PC-3 (cell line): Measurements from ENCODE around the gene CAPZB. TPM values are rescaled to one million over a fixed set of nuclear protein-coding genes. Genes with fewer than 3 reads are reported as not detected.

Experiments used
- ATAC-seq: fragments of 200-7000 bp; cut with Tn5 transposase; 2 replicates; pipeline ENCODE4 v1.9.1; 2020; ENCODE audit warnings: mild to moderate bottlenecking, moderate library complexity
- BruUV-seq: library from RNA; stranded (reverse); fragments of 400-500 nt; replicated peaks from 2 replicates; lab custom pipeline; 2021; lab: Mats Ljungman, UMichigan
- CTCF ChIA-PET: fragments of 300-600 bp; sonication (Branson Sonifier 250); formaldehyde crosslinking; loops from one replicate; lab custom pipeline; 2022; ENCODE audit warnings: antibody characterized with exemption; lab: Charles Lee
- POLR2A ChIA-PET: fragments of 300-600 bp; sonication (Branson Sonifier 250); formaldehyde crosslinking; loops from one replicate; lab custom pipeline; 2022; ENCODE audit warnings: antibody characterized with exemption; ENCODE audit not compliant: unreplicated experiment; lab: Charles Lee
- DNase-seq: peaks from one replicate; pipeline ENCODE4 v3.0.0-alpha.2; 2015
- H2AFZ ChIP-seq: fragments of 300-600 bp; sonication (generic); 2 replicates; pipeline ENCODE4 v1.6.0; 2016; ENCODE audit warnings: antibody characterized with exemption, low read length
- H3F3A ChIP-seq: fragments of 300-600 bp; sonication (generic); one replicate; pipeline ENCODE4 v1.6.0; 2017; ENCODE audit warnings: antibody characterized with exemption, low read length, control low read depth, mild to moderate bottlenecking; ENCODE audit not compliant: unreplicated experiment
- H3K27ac ChIP-seq: fragments of 300-600 bp; sonication (generic); 2 replicates; pipeline ENCODE4 v1.5.1; 2016; ENCODE audit warnings: mild to moderate bottlenecking, low read length
- H3K27me3 ChIP-seq: fragments of 300-600 bp; sonication (generic); 2 replicates; pipeline ENCODE4 v1.6.1; 2016; ENCODE audit warnings: low read length, mixed read lengths
- H3K36me3 ChIP-seq: fragments of 300-600 bp; sonication (generic); 2 replicates; pipeline ENCODE4 v1.6.1; 2016; ENCODE audit warnings: low read depth, mixed run types, low read length, mixed read lengths
- H3K4me1 ChIP-seq: fragments of 300-600 bp; sonication (generic); 2 replicates; pipeline ENCODE4 v1.5.1; 2016; ENCODE audit warnings: low read length; ENCODE audit not compliant: insufficient read depth
- H3K4me2 ChIP-seq: fragments of 300-600 bp; sonication (generic); 2 replicates; pipeline ENCODE4 v1.6.0; 2016; ENCODE audit warnings: low read length
- H3K4me3 ChIP-seq: fragments of 300-600 bp; sonication (generic); 2 replicates; pipeline ENCODE4 v1.5.1; 2016; ENCODE audit warnings: mild to moderate bottlenecking, low read length, mixed read lengths
- H3K79me2 ChIP-seq: fragments of 300-600 bp; sonication (generic); 2 replicates; pipeline ENCODE4 v1.6.1; 2017; ENCODE audit warnings: low read length, mixed read lengths
- H3K9ac ChIP-seq: fragments of 300-600 bp; sonication (generic); 2 replicates; pipeline ENCODE4 v1.6.0; 2016; ENCODE audit warnings: mild to moderate bottlenecking, low read length
- H3K9me2 ChIP-seq: fragments of 300-600 bp; sonication (generic); replicated peaks from 2 replicates; pipeline ENCODE4 v1.6.1; 2016; ENCODE audit warnings: mixed run types, low read length, mixed read lengths
- H3K9me3 ChIP-seq: fragments of 300-600 bp; sonication (generic); 2 replicates; pipeline ENCODE4 v1.6.1; 2016; ENCODE audit warnings: low read length, mixed read lengths
- H4K20me1 ChIP-seq: fragments of 300-600 bp; sonication (generic); 2 replicates; pipeline ENCODE4 v1.6.1; 2016; ENCODE audit warnings: low read length, mixed read lengths
- EZH2 ChIP-seq: fragments of 300-600 bp; sonication (generic); IDR thresholded peaks from one replicate; pipeline ENCODE4 v1.6.1; 2017; ENCODE audit warnings: antibody characterized with exemption, mild to moderate bottlenecking, low read length; ENCODE audit not compliant: unreplicated experiment
- EZH2phosphoT487 ChIP-seq: fragments of 300-600 bp; sonication (generic); IDR thresholded peaks from 2 replicates; pipeline ENCODE4 v1.6.1; 2018; ENCODE audit warnings: mild to moderate bottlenecking, antibody characterized with exemption, low read length, borderline replicate concordance
- intact Hi-C: fragments of 100-400 bp; cut with micrococcal nuclease; formaldehyde crosslinking; loops from 2 replicates; pipeline ENCODE4 v1.9.0; 2023
- total RNA-seq: library from RNA; depleted of rRNA; stranded (reverse); fragments of >200 nt; gene quantifications from 2 replicates; pipeline ENCODE4 v1.2.3, GENCODE V29; 2014
- TF ChIP-seq, protein P1 (sequence below): fragments of 300-600 bp; sonication (generic); conservative IDR thresholded peaks from 2 replicates; pipeline ENCODE4 v1.5.1; 2017; ENCODE audit warnings: antibody characterized with exemption, low read depth, mild to moderate bottlenecking, low read length

Gene CAPZB
- total RNA-seq, 1 experiment from 2014 or later: 86.7 TPM

DNA sequence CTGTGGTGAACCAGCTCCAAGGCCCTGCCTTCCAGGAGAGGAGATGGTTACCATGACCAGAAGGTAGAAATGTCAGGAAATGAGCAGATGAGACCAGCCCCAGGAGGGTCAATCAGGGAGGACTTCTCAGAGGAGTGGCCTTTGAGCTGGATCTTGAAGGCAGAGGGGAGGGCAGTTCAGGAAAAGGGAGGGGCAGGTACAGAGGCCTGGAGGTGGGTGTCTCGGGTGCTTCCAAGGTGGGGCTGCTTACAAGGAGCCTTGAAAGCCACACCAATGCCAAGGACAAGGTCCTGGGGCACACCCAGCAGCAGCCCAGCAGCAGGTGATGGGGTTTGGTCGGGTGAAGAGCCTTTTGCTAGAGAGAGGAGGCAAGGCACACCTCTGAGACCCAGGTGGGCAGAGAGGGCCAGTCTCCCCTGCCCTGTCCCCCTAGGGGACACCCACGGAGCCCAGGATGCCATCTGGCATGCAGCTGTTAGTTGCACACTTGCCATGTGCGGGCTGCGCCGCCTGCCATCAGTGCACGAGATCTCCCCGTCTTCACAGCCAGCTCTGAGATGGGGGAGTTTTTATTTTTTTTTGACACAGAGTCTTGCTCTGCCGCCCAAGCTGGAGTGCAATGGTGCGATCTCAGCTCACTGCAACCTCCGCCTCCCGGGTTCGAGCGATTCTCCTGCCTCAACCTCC is 154.7 kb downstream of the CAPZB start:
- Histone ChIP-seq H4K20me1 (no peaks in the 10 kb centered on the region), H3K27ac (no peak overlapping the region), H3K9me2 (no peaks in the 10 kb centered on the region), H2AFZ (no peak overlapping the region), H3K4me2 (no peak overlapping the region), H3K36me3 (no peaks in the 10 kb centered on the region), H3K4me1 (peaks cover 3% of the 10 kb centered on the region; the same call in 1 of the 2 replicates), H3F3A (no peaks in the 10 kb centered on the region), H3K9ac (no peak overlapping the region), H3K4me3 (no peak overlapping the region), H3K9me3 (no peaks in the 10 kb centered on the region), H3K27me3 (no peaks in the 10 kb centered on the region), H3K79me2 (no peaks in the 10 kb centered on the region)
- POLR2A ChIA-PET: interaction anchor here (0.6 kb wide), 1 partner anchor 174 kb away, joined by 5 read pairs; no protein-coding TSS in a partner anchor
- CTCF ChIA-PET: no interaction called here
- TF ChIP-seq, protein P1, sequence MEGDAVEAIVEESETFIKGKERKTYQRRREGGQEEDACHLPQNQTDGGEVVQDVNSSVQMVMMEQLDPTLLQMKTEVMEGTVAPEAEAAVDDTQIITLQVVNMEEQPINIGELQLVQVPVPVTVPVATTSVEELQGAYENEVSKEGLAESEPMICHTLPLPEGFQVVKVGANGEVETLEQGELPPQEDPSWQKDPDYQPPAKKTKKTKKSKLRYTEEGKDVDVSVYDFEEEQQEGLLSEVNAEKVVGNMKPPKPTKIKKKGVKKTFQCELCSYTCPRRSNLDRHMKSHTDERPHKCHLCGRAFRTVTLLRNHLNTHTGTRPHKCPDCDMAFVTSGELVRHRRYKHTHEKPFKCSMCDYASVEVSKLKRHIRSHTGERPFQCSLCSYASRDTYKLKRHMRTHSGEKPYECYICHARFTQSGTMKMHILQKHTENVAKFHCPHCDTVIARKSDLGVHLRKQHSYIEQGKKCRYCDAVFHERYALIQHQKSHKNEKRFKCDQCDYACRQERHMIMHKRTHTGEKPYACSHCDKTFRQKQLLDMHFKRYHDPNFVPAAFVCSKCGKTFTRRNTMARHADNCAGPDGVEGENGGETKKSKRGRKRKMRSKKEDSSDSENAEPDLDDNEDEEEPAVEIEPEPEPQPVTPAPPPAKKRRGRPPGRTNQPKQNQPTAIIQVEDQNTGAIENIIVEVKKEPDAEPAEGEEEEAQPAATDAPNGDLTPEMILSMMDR: no peak
- TF ChIP-seq EZH2phosphoT487 (no peak), EZH2 (no peak)
- ATAC-seq (no peak), DNase-seq (no peak)
- BruUV-seq: no TSS peak
- intact Hi-C loops: no loop called here

DNA sequence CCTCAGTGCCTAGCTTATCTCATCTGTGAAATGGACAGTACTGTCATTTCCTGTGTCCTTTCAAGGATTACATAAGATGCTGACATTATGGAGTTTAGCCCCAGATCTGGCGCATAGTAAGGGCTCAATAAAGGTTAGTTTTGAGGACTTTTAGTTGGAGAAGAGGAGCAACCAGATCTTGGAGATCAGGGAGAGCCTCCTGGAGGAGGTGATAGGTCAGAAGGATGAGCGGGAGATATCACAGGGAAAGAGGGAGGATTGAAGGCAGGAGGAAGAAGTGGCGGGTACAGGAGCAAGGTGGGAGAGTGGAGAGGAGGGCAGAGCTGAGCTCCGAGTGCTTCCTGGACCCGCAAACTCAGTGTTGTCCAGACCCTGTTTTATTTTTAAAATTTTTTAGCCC is 155.7 kb downstream of the CAPZB start:
- no peak overlapping the region for H3K4me3 ChIP-seq
- intact Hi-C loops: no loop called here
- POLR2A ChIA-PET: interaction anchor here (0.6 kb wide), 1 partner anchor 173 kb away, joined by 5 read pairs; no protein-coding TSS in a partner anchor
- no peaks in the 10 kb centered on the region for H3K79me2 ChIP-seq
- TF ChIP-seq EZH2phosphoT487 (no peak), EZH2 (no peak)
- TF ChIP-seq, protein P1: no peak
- H4K20me1 ChIP-seq: no peaks in the 10 kb centered on the region
- CTCF ChIA-PET: no interaction called here
- H3K9me2 ChIP-seq: no peaks in the 10 kb centered on the region
- no peak overlapping the region for H3K9ac ChIP-seq
- no peaks in the 10 kb centered on the region for H3K27me3 ChIP-seq
- no peak overlapping the region for H3K4me2 ChIP-seq
- peaks cover 3% of the 10 kb centered on the region; the same call in 1 of the 2 replicates for H3K4me1 ChIP-seq
- DNase-seq: no peak
- ATAC-seq: no peak
- BruUV-seq: no TSS peak
- no peaks in the 10 kb centered on the region for H3F3A ChIP-seq
- H3K9me3 ChIP-seq: no peaks in the 10 kb centered on the region
- H3K27ac ChIP-seq: no peak overlapping the region
- no peaks in the 10 kb centered on the region for H3K36me3 ChIP-seq
- no peak overlapping the region for H2AFZ ChIP-seq

DNA sequence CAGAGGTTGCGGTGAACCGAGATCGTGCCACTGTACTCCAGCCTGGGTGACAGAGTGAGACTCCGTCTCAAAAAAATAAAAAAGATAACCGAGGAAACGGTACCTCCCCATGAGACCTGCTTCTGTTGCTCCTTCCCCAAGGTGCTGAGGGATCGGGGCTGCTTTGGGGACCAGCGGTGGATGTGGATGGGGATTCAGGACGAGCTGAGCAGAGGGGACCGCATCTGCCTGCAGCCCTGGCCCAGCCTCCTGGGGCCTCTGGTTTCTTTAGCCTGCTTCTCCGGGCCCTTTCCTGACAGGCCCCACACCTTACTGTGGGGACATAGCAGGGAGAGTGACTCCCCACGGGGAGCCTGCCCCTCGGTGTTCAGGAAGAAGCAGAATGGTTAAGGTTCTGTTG is 156.2 kb downstream of the CAPZB start:
- H3K9me2 ChIP-seq: no peaks in the 10 kb centered on the region
- no peaks in the 10 kb centered on the region for H3K36me3 ChIP-seq
- H3K9ac ChIP-seq: no peak overlapping the region
- H2AFZ ChIP-seq: no peak overlapping the region
- no peaks in the 10 kb centered on the region for H3K79me2 ChIP-seq
- H3K27me3 ChIP-seq: no peaks in the 10 kb centered on the region
- no peak overlapping the region for H3K27ac ChIP-seq
- H3F3A ChIP-seq: no peaks in the 10 kb centered on the region
- no peak for ATAC-seq
- intact Hi-C loops: no loop called here
- POLR2A ChIA-PET: no interaction called here
- no peaks in the 10 kb centered on the region for H4K20me1 ChIP-seq
- no TSS peak for BruUV-seq
- H3K4me2 ChIP-seq: no peak overlapping the region
- CTCF ChIA-PET: no interaction called here
- no peak for DNase-seq
- H3K4me3 ChIP-seq: no peak overlapping the region
- H3K4me1 ChIP-seq: peaks cover 3% of the 10 kb centered on the region; the same call in 1 of the 2 replicates
- TF ChIP-seq, protein P1: no peak
- TF ChIP-seq EZH2: no peak
- TF ChIP-seq EZH2phosphoT487: no peak
- H3K9me3 ChIP-seq: no peaks in the 10 kb centered on the region
